ENCODE measurements around the gene ERVW-1. TPM values are rescaled to one million over a fixed set of nuclear protein-coding genes. Genes with fewer than 3 reads are reported as not detected.
A peak's percentile ranks its signal among the peaks of the same experiment; 100 is the strongest.

Gene ERVW-1
- total RNA-seq, 1 experiment from 2014 or later = not detected

- peak; percentile 28 for DNase-seq (ENCODE audit: low read depth)
These were observed 52.3 kb downstream of the ERVW-1 start for GRCh38 chr7:92425311-92425947.

- DNase-seq (ENCODE audit: low read depth) = no peak
These were observed 54.0 kb downstream of the ERVW-1 start for GRCh38 chr7:92423710-92424131.

GRCh38 chr7:92422926-92423325, 54.8 kb downstream of the ERVW-1 start:
- no peak for DNase-seq (ENCODE audit: low read depth)

DNA sequence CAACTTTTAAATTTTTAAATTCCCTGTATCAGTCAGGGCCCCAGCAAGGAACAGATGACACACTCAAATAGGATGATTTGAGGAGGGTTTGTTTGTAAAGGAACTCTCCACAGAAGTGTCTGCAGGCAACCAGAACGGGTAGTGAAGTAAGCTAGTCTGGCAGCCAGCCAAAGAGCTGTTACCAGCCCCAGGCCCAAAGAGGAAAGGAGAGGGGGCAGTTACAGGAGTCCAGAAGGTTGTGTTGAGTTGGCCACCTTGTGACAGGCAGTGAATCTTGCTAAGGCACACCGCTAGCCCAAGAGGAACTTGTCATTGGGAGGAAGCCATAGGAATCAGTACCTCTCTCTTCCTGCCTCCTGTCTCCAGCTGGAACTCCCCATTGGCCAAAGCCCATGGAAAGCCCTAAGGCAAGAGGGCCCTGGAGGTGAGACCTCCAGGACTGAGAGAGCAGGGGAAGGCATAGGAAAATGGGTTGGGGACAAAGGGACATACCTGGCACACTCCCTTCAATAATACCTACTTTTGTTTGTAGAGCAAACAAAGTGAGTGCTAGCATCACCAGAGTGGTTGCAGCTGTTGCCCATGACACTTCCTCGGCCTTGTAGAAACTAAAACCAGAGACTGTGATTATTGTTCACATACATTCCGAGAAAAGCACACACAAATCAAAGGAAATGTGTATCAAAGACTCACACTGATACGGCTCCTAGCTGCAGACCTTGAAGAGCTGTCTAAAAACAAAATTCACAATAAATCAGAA, 55.9 kb downstream of the ERVW-1 start:
- no peak for DNase-seq (ENCODE audit: low read depth)

Other genes with a start within 250 kb of the ERVW-1 start
- gene KRIT1, start 232.0 kb downstream of the ERVW-1 start, total RNA-seq (2014; rRNA removed; shearing (Covaris generic)) = 18.8 and 26.8 TPM in 2 replicates
- 21.3 and 30.8 TPM in 2 replicates for gene ANKIB1, start 232.0 kb downstream of the ERVW-1 start, total RNA-seq (2014; rRNA removed; shearing (Covaris generic))
- 17.6 and 19.9 TPM in 2 replicates for gene GATAD1, start 30.5 kb downstream of the ERVW-1 start, total RNA-seq (2014; rRNA removed; shearing (Covaris generic))
- 8.4 and 8.7 TPM in 2 replicates for gene PEX1, start 50.6 kb upstream of the ERVW-1 start, total RNA-seq (2014; rRNA removed; shearing (Covaris generic))
- 5.4 and 7.5 TPM in 2 replicates for gene RBM48, start 50.8 kb upstream of the ERVW-1 start, total RNA-seq (2014; rRNA removed; shearing (Covaris generic))
- gene FAM133B, start 112.4 kb upstream of the ERVW-1 start, total RNA-seq (2014; rRNA removed; shearing (Covaris generic)) = 27.8 and 32.7 TPM in 2 replicates

Data from Daoy (cell line).